SK-N-SH treated with all-trans-retinoic acid at 6 μM for 48 hours (cell line): ENCODE results near the gene ABCC4.

ENCODE experiments used
- ATAC-seq: fragments of 200-7000 bp; cut with Tn5 transposase; 3 replicates; pipeline ENCODE4 v1.9.1; 2020; ENCODE audit warnings: mild to moderate bottlenecking, moderate library complexity
- ARNTL ChIP-seq: fragments of 450-650 bp; formaldehyde crosslinking; IDR thresholded peaks from 2 replicates; pipeline ENCODE4 v1.5.0; 2020; ENCODE audit warnings: low read depth, mild to moderate bottlenecking, moderate library complexity, borderline replicate concordance
- BACH2 ChIP-seq: fragments of 250-450 bp; sonication (Bioruptor Pico); IDR thresholded peaks from 2 replicates; pipeline ENCODE4 v1.9.0; 2021; ENCODE audit warnings: mild to moderate bottlenecking, borderline replicate concordance
- CSDC2 ChIP-seq: fragments of 250-450 bp; sonication (Bioruptor Pico); IDR thresholded peaks from 2 replicates; pipeline ENCODE4 v1.5.0; 2020; ENCODE audit warnings: mild to moderate bottlenecking, moderate library complexity
- ESRRG ChIP-seq: fragments of 250-450 bp; sonication (Bioruptor Pico); IDR thresholded peaks from 2 replicates; pipeline ENCODE4 v1.6.1; 2021; ENCODE audit warnings: mild to moderate bottlenecking
- GLIS3 ChIP-seq: fragments of 250-450 bp; sonication (Bioruptor Pico); IDR thresholded peaks from 2 replicates; pipeline ENCODE4 v1.5.0; 2020; ENCODE audit warnings: mild to moderate bottlenecking, moderate library complexity
- ISL1 ChIP-seq: fragments of 250-450 bp; sonication (Bioruptor Pico); IDR thresholded peaks from 2 replicates; pipeline ENCODE4 v2.1.2; 2022; ENCODE audit warnings: mild to moderate bottlenecking, moderate library complexity
- OSR1 ChIP-seq: fragments of 250-450 bp; sonication (Bioruptor Pico); IDR thresholded peaks from 2 replicates; pipeline ENCODE4 v1.8.0; 2022; ENCODE audit warnings: moderate library complexity, mild to moderate bottlenecking, inconsistent platforms
- PPARA ChIP-seq: fragments of 250-450 bp; sonication (Bioruptor Pico); IDR thresholded peaks from 2 replicates; pipeline ENCODE4 v1.5.0; 2020; ENCODE audit warnings: mild to moderate bottlenecking, borderline replicate concordance
- RARB ChIP-seq: fragments of 250-450 bp; sonication (Bioruptor Pico); IDR thresholded peaks from 2 replicates; pipeline ENCODE4 v1.8.0; 2021; ENCODE audit warnings: mild to moderate bottlenecking, moderate library complexity
- SNAI2 ChIP-seq: fragments of 250-450 bp; sonication (Bioruptor Pico); IDR thresholded peaks from 2 replicates; pipeline ENCODE4 v1.5.0; 2020; ENCODE audit warnings: mild to moderate bottlenecking, moderate library complexity
- TCF4 ChIP-seq: fragments of 250-450 bp; sonication (Bioruptor Pico); IDR thresholded peaks from 2 replicates; pipeline ENCODE4 v1.8.0; 2021; ENCODE audit warnings: mild to moderate bottlenecking, moderate library complexity, borderline replicate concordance
- TOX ChIP-seq: fragments of 250-450 bp; sonication (Bioruptor Pico); IDR thresholded peaks from 2 replicates; pipeline ENCODE4 v1.8.0; 2021; ENCODE audit warnings: mild to moderate bottlenecking, moderate library complexity, borderline replicate concordance
- ZC3H10 ChIP-seq: fragments of 250-450 bp; sonication (Bioruptor Pico); IDR thresholded peaks from 2 replicates; pipeline ENCODE4 v1.5.1; 2021; ENCODE audit warnings: mild to moderate bottlenecking, moderate library complexity
- ZFP3 ChIP-seq: fragments of 250-450 bp; sonication (Bioruptor Pico); IDR thresholded peaks from 2 replicates; pipeline ENCODE4 v1.5.0; 2020; ENCODE audit warnings: mild to moderate bottlenecking, moderate library complexity
- ZFP30 ChIP-seq: fragments of 450-650 bp; formaldehyde crosslinking; IDR thresholded peaks from 2 replicates; pipeline ENCODE4 v1.5.0; 2022; ENCODE audit warnings: mild to moderate bottlenecking, moderate library complexity
- ZNF565 ChIP-seq: fragments of 450-650 bp; formaldehyde crosslinking; conservative IDR thresholded peaks from 2 replicates; pipeline ENCODE4 v1.5.0; 2020; ENCODE audit warnings: low read depth, mild to moderate bottlenecking, moderate library complexity
- ZNF70 ChIP-seq: fragments of 450-650 bp; formaldehyde crosslinking; IDR thresholded peaks from 2 replicates; pipeline ENCODE4 v1.5.0; 2020; ENCODE audit warnings: mild to moderate bottlenecking, moderate library complexity
- ZNF8 ChIP-seq: fragments of 450-650 bp; formaldehyde crosslinking; IDR thresholded peaks from 2 replicates; pipeline ENCODE4 v1.5.0; 2020; ENCODE audit warnings: mild to moderate bottlenecking, moderate library complexity
- TF ChIP-seq, protein P1 (sequence below): fragments of 250-450 bp; sonication (Bioruptor Pico); IDR thresholded peaks from 2 replicates; pipeline ENCODE4 v1.5.1; 2020; ENCODE audit warnings: low read depth, mild to moderate bottlenecking, moderate library complexity
- TF ChIP-seq, protein P2 (sequence below): fragments of 250-450 bp; sonication (Bioruptor Pico); IDR thresholded peaks from 2 replicates; pipeline ENCODE4 v1.5.0; 2020; ENCODE audit warnings: mild to moderate bottlenecking, moderate library complexity
- TF ChIP-seq, protein P3 (sequence below): fragments of 250-450 bp; sonication (Bioruptor Pico); IDR thresholded peaks from 2 replicates; pipeline ENCODE4 v1.8.0; 2020; ENCODE audit warnings: mild to moderate bottlenecking, moderate library complexity, borderline replicate concordance
- TF ChIP-seq, protein P4 (sequence below): fragments of 250-450 bp; sonication (Bioruptor Pico); IDR thresholded peaks from 2 replicates; pipeline ENCODE4 v1.8.0; 2021; ENCODE audit warnings: low read depth, mild to moderate bottlenecking, moderate library complexity, borderline replicate concordance

The ABCC4 gene

DNA sequence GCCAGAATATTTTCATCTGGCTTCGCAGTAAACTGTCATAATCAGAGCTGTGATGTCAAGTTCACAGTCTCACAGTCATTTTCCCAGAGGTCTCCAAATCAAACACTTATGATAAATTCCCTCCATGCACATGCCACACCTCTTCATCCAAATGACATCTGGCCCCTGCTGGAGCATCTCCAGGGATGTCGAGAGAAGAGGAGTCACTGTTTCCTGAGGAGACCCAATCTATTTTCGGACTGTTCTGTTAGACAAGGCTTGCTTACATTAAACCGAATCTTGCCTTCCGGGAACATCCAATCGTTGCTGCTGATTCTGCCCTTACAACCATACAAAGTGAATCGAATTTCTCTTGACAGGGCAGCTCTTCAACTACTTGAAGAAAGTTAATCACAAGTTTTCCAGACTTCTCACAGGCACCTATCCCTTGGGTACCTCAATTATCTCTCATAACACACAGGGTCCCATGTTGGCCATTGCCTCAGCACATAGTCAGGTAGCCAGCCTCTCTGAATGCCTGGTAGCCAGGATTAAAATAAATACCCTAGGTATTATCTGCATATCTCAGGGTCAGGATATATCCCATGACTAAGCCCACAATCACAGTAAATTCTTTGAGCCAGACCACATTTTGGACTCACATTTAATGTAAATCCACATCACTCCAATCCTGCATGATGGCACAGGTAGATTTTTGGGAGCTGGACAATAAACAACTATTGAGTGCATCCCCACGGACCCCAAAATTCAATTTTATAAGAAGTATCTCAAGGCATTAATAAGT lies 182.5 kb downstream of the ABCC4 start:
- no peak for TF ChIP-seq ZFP3 (CRISPR knock-in tag)
- TF ChIP-seq, protein P1, sequence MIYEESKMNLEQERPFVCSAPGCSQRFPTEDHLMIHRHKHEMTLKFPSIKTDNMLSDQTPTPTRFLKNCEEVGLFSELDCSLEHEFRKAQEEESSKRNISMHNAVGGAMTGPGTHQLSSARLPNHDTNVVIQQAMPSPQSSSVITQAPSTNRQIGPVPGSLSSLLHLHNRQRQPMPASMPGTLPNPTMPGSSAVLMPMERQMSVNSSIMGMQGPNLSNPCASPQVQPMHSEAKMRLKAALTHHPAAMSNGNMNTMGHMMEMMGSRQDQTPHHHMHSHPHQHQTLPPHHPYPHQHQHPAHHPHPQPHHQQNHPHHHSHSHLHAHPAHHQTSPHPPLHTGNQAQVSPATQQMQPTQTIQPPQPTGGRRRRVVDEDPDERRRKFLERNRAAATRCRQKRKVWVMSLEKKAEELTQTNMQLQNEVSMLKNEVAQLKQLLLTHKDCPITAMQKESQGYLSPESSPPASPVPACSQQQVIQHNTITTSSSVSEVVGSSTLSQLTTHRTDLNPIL (CRISPR knock-in tag), result no peak
- no peak for TF ChIP-seq ARNTL (CRISPR knock-in tag)
- no peak for TF ChIP-seq ISL1 (CRISPR knock-in tag)
- TF ChIP-seq ZC3H10 (CRISPR knock-in tag), result no peak
- TF ChIP-seq ZNF8 (CRISPR knock-in tag), result no peak
- TF ChIP-seq, protein P2, sequence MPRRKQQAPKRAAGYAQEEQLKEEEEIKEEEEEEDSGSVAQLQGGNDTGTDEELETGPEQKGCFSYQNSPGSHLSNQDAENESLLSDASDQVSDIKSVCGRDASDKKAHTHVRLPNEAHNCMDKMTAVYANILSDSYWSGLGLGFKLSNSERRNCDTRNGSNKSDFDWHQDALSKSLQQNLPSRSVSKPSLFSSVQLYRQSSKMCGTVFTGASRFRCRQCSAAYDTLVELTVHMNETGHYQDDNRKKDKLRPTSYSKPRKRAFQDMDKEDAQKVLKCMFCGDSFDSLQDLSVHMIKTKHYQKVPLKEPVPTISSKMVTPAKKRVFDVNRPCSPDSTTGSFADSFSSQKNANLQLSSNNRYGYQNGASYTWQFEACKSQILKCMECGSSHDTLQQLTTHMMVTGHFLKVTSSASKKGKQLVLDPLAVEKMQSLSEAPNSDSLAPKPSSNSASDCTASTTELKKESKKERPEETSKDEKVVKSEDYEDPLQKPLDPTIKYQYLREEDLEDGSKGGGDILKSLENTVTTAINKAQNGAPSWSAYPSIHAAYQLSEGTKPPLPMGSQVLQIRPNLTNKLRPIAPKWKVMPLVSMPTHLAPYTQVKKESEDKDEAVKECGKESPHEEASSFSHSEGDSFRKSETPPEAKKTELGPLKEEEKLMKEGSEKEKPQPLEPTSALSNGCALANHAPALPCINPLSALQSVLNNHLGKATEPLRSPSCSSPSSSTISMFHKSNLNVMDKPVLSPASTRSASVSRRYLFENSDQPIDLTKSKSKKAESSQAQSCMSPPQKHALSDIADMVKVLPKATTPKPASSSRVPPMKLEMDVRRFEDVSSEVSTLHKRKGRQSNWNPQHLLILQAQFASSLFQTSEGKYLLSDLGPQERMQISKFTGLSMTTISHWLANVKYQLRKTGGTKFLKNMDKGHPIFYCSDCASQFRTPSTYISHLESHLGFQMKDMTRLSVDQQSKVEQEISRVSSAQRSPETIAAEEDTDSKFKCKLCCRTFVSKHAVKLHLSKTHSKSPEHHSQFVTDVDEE, result no peak
- TF ChIP-seq, protein P3, sequence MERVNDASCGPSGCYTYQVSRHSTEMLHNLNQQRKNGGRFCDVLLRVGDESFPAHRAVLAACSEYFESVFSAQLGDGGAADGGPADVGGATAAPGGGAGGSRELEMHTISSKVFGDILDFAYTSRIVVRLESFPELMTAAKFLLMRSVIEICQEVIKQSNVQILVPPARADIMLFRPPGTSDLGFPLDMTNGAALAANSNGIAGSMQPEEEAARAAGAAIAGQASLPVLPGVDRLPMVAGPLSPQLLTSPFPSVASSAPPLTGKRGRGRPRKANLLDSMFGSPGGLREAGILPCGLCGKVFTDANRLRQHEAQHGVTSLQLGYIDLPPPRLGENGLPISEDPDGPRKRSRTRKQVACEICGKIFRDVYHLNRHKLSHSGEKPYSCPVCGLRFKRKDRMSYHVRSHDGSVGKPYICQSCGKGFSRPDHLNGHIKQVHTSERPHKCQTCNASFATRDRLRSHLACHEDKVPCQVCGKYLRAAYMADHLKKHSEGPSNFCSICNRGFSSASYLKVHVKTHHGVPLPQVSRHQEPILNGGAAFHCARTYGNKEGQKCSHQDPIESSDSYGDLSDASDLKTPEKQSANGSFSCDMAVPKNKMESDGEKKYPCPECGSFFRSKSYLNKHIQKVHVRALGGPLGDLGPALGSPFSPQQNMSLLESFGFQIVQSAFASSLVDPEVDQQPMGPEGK (CRISPR knock-in tag), result no peak
- TF ChIP-seq TOX (CRISPR knock-in tag), result no peak
- TF ChIP-seq ZFP30 (CRISPR knock-in tag), result no peak
- TF ChIP-seq, protein P4, sequence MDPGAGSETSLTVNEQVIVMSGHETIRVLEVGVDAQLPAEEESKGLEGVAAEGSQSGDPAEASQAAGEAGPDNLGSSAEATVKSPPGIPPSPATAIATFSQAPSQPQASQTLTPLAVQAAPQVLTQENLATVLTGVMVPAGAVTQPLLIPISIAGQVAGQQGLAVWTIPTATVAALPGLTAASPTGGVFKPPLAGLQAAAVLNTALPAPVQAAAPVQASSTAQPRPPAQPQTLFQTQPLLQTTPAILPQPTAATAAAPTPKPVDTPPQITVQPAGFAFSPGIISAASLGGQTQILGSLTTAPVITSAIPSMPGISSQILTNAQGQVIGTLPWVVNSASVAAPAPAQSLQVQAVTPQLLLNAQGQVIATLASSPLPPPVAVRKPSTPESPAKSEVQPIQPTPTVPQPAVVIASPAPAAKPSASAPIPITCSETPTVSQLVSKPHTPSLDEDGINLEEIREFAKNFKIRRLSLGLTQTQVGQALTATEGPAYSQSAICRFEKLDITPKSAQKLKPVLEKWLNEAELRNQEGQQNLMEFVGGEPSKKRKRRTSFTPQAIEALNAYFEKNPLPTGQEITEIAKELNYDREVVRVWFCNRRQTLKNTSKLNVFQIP (CRISPR knock-in tag), result no peak
- TF ChIP-seq ESRRG (CRISPR knock-in tag), result no peak
- no peak for TF ChIP-seq BACH2 (CRISPR knock-in tag)
- TF ChIP-seq TCF4 (CRISPR knock-in tag), result no peak
- TF ChIP-seq RARB (CRISPR knock-in tag), result no peak
- TF ChIP-seq SNAI2 (CRISPR knock-in tag), result no peak
- TF ChIP-seq ZNF565, result no peak
- TF ChIP-seq CSDC2 (CRISPR knock-in tag), result no peak
- no peak for TF ChIP-seq PPARA
- ATAC-seq, result no peak

DNA sequence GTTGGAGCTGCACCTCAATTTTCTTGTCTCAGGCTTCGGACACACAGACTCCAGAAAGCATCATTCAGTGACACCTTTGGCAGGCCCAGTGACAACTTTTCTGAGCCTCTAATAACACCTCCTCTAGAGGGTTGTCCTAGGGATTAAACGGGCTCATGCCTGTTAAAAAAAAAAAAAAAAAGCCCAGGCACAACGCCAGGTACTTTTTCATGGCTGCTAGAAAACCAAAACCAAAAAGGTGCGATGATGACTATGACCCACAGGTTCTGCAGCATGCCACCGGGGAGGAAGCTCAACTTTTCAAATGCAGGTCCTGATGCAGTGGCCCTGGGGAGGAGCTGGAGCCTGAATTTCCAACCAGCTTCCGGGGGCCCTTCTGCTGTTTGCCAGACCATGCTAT lies 184.2 kb downstream of the ABCC4 start:
- TF ChIP-seq ZNF565, result no peak
- TF ChIP-seq ISL1 (CRISPR knock-in tag), result no peak
- no peak for TF ChIP-seq GLIS3 (CRISPR knock-in tag)
- no peak for TF ChIP-seq ZNF70
- TF ChIP-seq CSDC2 (CRISPR knock-in tag), result no peak
- no peak for TF ChIP-seq PPARA
- TF ChIP-seq OSR1, result no peak
- no peak for TF ChIP-seq ZFP30 (CRISPR knock-in tag)
- TF ChIP-seq SNAI2 (CRISPR knock-in tag), result no peak
- TF ChIP-seq, all 23 proteins: peak for 0

DNA sequence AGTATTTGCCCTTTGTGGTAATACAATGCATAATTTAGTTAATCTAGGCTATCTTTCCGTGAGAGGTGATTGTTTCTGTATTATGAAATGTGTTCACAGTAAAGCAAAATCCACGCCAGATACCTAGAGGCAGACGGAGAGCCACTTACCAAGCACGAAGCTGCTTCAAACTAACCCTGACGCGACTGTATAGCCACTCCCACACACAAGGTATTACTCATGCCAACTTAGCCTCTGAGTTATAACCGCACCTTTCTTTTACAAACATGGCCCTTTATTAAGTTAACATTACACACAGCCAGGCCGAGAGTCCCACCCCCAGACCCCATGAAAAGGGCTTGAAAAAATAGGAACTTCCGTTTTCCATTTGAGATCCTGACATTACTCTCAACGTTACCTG lies 185.7 kb downstream of the ABCC4 start:
- TF ChIP-seq CSDC2 (CRISPR knock-in tag), result no peak
- no peak for TF ChIP-seq ZFP30 (CRISPR knock-in tag)
- no peak for TF ChIP-seq TCF4 (CRISPR knock-in tag)
- no peak for TF ChIP-seq PPARA
- no peak for TF ChIP-seq ZC3H10 (CRISPR knock-in tag)
- TF ChIP-seq ZNF565, result no peak
- no peak for TF ChIP-seq ISL1 (CRISPR knock-in tag)
- TF ChIP-seq BACH2 (CRISPR knock-in tag), result no peak
- TF ChIP-seq ZNF8 (CRISPR knock-in tag), result no peak
- TF ChIP-seq TOX (CRISPR knock-in tag), result no peak
- TF ChIP-seq GLIS3 (CRISPR knock-in tag), result no peak
- TF ChIP-seq RARB (CRISPR knock-in tag), result no peak
- no peak for TF ChIP-seq ARNTL (CRISPR knock-in tag)
- TF ChIP-seq ESRRG (CRISPR knock-in tag), result no peak
- TF ChIP-seq, protein P1 (CRISPR knock-in tag), result no peak
- TF ChIP-seq ZFP3 (CRISPR knock-in tag), result no peak
- TF ChIP-seq, protein P3 (CRISPR knock-in tag), result no peak
- no peak for TF ChIP-seq ZNF70
- no peak for TF ChIP-seq SNAI2 (CRISPR knock-in tag)

More for the DNA sequence above, 184.2 kb downstream of the ABCC4 start:
- no peak for ATAC-seq

More for the DNA sequence above, 185.7 kb downstream of the ABCC4 start:
- no peak for ATAC-seq
